HS-27A (cell line): Measurements from ENCODE around the gene CUL5.

ENCODE experiments used
- DNase-seq: peaks from one replicate; pipeline ENCODE4 v3.0.0-alpha.2; 2012; ENCODE audit warnings: low read depth, missing footprints

The CUL5 gene

DNA sequence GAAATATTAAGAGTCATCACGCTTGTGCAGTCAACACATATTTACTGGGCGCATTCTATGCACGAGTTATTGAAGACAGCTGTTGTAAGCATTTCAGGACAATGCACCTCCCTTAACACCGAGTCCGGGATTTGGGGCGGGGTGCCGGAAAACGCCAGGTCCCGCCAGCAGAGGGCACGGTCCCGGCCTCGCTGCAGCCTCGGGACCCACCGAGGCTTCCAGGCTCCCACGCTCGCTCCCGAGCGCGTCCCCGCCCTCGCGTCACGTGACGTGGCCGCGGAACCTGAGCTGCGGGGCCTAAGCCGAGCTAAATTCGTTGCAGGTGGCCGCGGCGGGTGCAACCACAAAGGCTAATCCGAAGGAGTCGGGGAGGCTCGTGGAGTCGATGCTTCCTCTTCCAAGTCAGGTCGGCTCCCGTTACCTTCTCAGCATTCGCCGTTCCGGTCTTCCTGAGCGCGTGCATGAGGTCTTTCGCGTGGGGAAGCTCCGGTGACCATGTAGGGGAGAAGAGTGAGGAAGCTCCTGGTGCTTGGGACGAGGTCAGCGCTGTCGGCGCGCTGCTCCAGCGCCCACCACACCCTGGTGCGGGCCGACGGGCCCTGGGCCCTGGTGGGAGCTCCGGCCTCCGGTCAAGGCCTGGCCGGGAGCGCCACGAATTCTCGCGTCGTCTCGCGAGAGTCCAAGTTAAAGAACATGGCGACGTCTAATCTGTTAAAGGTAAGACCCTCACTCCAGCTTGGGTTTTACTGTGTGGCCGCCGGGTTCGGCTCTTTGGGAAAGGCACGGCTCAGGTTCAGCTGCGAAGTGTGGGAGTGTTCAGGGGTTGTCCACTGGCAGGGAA is at the start of gene CUL5:
TSS of gene CUL5 (plus strand) at position 243 of the 841 bp plus-strand sequence. CDS start at position 694, 451 bp downstream.
- DNase-seq: peak; percentile 63

DNA sequence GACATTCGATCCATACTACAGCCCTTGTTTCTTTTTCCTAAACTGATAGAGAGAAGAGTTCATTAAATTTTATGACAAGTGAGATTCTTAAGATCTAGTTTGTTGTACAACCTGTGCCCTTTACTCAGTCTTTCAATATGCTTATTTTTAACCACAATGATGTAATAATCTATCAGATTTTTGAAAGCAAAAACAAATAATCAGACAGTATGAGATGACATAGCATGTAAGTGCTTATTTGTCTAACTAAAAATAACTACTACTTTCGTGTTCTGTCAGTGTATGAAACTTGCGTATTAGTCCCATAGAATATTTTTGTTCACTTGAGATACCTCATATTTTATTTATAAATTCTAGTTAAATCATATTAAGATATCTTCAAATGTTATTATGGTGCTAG is 47.2 kb upstream of the CUL5 start:
- no peak for DNase-seq

DNA sequence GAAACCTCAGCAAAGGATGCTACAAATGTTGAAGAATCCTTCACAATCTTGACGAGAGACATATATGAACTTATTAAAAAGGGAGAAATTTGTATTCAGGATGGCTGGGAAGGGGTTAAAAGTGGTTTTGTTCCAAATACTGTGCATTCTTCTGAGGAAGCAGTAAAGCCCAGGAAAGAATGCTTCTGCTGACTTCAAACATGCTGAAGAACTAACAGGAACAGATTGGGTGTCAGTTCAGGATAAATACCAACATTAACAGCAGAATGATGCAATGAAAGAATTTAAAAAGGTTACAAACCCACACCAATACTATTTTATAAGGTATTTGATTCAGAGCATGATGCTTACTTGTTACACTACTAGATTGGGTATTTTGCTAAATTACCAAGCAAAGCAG is 46.5 kb upstream of the CUL5 start:
- DNase-seq: no peak

DNA sequence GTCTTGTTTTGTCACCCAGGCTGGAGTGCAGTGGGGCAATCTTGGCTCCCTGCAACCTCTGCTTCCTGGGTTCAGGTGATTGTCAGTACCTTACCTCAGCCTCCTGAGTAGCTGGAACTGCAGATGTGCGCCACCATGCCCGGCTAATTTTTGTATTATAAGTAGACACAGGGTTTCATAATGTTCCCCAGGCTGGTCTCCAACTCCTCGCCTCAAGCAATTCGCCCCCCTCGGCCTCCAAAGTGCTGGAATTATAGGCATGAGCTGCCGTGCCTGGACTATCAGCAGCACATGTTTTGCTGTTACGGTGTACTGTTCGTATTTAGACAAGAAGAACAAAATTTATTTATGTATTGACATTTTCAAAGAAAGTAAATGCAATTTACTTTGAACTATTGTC is 45.6 kb upstream of the CUL5 start:
- DNase-seq: no peak

DNA sequence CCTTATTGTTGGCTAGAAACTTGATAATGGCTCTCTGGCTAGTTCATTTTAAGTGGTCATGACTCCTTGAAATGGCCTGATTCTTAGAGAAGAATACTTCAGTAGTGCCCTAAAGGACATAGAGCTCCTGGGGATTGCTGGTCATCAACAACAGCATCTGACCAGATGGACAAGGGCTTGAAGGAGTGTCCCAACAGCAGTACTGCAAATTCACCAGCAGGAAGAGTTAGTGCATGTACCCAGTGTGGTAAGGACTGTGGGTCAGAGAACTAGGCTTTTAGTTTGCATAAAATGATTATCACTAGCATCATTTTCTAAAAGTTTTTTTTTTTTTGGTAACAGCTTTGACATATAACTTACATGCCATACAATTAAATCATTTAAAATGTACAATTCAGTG is 39.5 kb upstream of the CUL5 start:
- DNase-seq: no peak

DNA sequence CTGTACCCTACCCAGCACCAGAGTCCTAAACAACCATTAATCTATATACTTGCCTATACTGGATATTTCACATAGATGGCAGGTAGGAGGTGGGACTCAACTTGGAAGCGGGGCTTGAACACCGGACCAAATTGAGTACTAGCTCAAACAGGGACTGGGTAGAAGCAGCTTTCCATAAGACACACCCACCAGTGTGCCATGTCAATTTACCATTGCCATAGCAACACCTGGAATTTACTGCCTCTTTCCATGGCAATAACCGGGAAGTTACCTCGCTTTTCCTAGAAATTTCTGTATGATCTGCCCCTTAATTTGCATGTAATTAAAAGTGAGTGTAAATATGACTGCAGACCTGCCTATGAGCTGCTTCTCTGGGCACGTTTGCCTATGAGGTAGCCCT is 38.6 kb upstream of the CUL5 start:
- DNase-seq: no peak

DNA sequence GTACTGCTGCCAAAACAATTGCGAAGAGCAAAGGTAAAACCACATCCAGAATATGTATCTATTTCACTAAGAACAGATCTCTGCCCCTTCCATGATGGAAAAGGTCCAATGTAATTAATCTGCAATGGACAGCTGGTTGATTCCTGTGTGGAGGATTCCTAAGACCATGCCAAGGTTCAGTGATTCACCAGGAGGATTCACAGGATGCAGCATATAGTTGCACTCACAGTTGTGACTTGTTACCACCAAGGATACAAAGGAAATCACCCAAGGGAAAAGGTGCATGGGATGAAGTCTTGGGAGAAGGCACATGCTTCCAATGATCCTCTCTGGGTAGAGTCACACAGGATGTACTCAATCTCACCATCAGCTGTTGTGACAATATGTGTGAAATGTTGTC is 35.1 kb upstream of the CUL5 start:
- DNase-seq: no peak

DNA sequence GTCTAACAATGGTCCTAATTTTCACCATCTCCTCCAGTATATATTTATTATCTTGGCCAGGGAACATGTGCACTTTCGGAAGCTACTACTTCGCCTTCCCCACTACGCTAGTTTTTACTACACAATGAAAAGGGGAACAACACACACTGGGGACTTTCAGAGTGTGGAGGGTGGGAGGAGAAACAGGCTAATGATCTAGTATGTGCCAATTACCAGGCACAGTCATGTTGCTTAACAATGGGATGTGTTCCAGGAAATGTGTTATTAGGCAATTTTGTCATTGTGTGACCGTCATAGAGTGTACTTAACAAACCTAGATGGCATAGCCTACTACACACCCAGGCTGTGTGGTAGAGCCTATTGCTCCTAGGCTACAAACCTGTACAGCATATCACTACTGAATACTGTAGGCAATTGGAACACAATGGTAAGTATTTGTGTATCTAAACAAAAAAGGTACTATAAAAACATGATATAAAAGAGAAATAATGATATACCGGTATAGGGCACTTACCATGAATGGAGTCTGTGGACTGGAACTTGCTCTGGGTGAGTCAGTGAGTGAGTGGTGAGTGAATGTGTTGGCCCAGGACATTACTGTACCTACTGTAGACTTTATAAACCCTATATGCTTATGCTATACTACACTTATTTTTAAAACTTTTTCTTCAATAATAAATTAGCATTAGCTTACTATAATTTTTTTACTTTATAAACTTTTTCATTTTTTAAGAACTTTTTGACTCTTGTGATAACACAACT is 20.1 kb upstream of the CUL5 start:
- DNase-seq: no peak

DNA sequence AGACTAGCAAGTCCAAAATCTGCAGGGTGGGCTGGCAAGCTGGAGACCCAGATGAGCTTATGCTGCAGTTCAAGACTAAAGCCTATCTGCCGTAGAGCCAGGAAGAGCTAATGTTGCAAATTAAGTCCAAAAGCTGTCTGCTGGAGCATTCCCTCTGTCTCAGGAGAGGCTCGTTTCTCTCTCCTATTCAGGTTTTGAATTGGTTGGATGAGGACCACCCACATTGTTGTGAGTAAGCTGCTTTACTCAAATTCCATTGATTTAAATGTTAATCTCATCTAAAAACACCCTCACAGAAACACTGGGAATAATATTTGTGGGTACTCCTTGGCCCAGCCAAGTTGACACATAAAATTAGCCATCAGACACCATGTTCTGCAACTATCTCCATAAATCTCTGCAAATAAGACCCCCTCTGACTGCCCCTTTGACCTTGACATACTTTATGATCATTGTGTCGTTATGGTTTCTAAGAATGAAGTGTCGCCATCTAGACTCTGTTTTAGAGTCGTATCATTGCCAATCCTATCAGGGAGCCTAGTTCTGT is 16.8 kb upstream of the CUL5 start:
- DNase-seq: no peak

DNA sequence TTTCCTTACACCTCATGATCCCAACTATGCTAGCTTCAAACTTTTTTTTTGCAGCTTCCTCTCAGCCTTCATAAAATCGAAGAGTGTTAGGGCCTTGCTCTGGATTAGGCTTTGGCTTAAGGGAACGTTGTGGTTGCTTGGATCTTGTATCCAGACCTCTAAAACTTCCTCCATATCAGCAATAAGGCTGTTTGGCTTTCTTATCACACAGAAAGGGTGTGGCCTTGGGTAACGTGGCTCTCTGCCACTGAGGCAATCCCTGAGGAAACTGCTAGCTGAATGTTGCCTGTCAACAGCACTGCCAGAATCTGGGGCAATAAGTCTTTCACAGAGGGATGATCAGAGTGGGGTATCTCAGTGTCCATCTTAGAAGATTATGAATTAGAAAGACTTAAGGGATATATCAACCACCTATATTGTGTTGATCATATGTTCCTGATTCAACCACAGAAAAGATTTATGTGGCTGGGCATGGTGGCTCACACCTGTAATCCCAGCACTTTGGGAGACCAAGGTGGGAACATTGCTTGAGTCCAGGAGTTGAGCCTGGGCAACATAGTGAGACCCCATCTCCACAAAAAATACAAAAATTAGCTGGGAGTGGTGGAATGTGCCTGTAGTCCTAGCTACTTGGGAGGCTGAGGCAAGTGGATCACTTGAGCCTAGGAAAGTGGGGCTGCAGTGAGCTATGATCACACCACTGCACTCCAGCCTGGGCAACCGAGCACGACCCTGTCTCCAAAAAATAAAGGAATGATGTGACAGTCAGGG is 12.5 kb upstream of the CUL5 start:
- DNase-seq: no peak

DNA sequence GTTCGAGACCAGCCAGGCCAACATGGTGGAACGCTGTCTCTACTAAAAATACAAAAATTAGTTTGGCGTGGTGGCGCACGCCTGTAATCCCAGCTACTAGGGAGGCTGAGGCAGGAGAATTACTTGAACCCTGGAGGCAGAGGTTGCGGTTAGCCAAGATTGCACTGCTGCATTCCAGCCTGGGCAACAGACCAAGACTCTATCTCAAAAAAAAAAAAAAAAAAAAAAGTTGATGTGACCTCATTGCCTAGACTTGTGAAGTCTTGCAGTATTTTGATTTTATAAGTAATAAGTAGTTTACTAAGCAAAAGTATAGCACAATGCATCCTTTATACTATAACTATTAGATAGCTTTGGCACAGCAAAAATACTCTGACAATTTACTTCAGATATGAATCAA is 9.9 kb upstream of the CUL5 start:
- no peak for DNase-seq

DNA sequence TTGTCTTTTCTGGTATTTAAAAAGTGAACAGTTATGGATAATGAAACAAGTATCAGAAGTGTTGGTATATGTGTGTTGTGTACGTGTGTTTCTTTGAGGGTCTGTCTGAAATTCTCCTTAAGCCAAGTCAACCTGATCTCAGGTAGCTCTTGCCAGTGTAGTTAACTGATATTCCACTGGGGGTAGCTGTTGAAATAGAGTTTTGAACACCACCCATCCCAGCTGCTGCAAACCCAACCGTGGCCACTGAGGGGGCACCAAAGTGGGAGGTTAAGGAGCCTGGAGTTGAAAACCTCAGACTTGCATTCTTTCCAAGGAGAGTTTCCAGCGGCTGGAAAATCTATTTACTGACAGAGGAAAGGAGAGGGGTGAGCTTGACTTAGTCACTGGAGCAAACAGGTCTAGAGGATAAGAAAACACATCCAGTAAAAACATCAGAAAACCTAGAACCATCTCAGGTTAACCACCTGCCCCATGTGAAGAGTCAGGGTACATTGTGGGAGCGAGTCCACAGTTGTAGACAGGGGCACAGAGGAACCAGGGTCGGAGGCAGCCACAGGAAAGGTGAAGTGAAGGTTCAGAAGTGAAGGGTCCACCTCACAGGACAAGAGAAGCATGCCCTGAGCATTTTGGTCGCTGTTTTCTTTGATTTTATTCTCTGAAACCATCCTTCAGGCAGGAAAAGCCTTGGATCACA is 8.8 kb upstream of the CUL5 start:
- no peak for DNase-seq

DNA sequence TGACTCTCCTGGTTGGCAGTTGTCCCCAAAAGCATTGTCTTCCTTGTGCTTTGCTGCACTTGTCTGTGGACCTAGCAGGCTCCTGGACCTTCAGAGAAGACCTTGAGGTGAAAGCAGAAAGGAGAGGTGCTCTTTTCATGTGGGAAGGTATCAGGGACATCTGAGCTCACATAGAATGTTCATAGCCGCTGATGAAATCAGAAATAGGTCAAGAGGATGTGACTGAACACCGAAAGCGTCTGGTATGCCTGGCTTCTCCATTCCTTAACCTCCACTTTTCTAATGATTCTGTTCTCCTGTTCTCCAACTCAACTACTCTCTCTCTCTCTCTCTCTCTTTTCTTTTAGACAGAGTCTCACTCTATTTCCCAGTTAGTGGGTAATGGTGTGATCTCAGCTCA is 6.2 kb upstream of the CUL5 start:
- DNase-seq: no peak

DNA sequence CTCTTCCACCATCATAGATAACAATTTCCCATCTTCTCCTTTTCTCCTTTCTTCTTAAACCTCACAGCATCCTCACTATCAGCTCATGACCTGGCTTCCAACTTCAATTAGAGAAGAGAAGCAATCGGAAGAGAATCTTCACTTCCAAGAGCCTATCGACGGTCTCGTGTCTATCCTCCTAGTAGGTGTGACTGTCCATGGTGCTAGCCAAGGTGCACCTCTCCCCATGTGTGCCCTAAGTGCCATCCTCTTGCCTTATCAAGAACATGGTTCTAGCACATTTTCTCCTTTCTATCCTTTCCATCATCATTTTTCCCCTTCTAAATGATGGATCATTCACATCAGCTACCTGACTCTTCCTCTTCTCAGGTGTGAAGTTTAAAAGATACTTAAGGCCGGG is 5.1 kb upstream of the CUL5 start:
- no peak for DNase-seq

DNA sequence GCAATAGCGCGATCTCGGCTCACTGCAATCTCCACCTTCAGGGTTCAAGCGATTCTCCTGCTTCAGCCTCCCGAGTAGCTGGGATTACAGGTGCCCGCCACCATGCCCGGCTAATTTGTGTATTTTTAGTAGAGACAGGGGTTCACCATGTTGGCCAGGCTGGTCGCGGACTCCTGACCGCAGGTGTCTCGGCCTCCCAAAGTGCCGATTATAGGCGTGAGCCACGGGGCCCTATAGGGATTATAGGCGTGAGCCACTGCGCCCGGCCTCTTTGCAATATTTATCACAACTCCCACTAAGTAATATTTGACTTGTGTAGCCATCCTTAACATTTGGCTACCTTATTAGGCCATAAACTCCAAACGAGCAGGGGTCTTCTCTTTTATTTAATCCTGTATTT is 879 bp upstream of the CUL5 start:
- DNase-seq: no peak

DNA sequence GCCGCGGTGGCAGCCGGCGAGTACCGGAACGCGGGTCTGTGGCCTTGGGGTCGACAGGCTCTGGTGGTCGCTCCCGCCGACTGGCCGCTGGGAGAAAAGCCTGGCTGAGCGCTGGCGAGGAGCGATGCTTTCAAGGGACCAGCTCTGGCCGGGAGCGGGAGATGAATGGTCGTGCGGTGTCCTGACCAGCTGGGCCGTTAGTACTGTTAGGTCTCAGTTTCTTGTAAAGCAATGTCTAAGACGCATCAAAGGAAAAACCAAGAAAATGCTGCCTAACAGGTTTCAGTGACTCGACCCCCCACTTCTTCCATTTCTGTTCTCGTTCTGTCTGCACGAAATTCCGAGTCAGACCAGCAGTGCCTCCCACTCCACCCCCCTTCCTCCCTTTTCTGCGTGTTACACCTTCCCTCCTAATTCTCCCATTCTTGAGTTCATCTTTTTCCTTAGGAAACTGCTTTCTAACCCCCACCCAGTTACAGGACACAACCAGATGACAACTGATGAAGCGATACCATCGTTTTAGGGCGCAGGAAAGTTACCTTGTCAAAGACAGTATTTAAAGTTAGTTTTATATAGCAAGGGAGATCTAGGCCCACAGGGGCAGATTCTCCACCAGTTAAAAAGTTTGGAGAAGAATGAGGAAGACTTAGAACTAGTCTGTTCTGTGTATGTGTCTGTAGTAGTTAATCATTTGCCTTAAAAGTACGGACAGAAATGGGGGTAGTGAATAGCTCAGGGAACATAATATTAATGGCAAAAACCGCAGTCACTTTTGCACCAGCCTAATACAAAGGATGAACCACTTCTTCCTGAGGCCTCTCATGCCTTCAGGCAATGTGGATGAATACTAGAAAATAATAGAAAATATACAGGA is 1.0 kb downstream of the CUL5 start:
- no peak for DNase-seq

DNA sequence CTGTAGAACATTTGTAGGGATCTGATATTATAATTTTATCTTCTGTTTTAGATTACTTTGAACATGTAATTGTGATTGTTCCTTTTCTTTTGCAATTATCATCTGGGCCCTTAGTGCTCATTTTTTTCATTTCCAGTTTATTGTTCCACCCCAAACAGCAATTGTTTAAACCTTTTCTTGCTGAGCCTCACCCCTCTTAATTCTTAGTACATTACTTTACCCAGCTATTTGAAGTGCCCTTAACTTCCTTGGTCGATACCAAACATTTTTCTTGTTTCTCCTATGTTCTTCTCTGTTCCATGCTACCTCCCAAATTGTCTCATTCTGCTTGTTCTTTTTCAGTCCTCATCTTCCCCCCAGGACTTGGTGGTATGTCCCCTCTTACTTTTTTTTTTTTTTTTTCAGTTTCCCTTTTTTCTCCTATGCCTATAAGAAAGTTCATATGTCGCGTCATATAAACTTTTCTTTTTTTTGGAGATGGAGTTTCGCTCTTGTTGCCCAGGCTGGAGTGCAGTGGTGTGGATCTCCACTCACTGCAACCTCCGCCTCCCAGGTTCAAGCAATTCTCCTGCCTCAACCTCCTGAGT is 3.5 kb downstream of the CUL5 start:
- no peak for DNase-seq

DNA sequence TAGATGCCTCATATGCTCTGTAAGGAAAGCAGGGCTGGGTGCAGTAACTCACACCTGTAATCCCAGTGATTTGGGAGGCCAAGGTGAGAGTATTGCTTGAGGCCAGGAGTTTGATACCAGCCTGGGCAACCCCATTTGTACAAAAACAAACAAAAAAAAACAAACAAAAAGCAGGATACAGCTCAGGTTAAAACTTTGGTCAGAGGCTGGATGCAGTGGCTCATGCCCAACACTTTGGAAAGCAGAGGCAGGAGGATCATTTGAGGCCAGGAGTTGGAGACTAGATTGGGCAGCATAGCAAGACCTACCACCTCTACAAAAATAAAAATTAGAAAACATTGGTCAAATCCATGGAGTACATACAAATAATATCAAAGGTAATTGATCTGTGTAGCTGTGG is 7.9 kb downstream of the CUL5 start:
- no peak for DNase-seq

DNA sequence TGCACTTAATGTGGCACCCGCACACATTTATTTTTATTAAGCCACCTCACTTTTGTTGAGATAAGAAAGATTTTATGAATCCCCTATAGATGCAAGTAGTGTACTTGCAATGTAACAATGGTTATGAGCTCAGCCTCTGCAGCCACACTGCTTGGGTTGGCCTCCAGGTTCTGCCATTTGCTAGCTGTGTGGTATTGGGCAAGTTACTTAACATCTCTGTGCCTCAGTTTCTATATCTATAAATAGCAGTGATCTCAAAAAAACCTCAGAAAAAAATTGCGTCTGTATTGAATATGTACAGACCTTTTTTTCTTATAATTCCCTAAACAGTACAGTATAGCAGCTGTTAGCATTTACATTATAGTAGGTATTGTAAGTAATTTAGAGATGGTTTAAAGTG is 10.0 kb downstream of the CUL5 start:
- no peak for DNase-seq

DNA sequence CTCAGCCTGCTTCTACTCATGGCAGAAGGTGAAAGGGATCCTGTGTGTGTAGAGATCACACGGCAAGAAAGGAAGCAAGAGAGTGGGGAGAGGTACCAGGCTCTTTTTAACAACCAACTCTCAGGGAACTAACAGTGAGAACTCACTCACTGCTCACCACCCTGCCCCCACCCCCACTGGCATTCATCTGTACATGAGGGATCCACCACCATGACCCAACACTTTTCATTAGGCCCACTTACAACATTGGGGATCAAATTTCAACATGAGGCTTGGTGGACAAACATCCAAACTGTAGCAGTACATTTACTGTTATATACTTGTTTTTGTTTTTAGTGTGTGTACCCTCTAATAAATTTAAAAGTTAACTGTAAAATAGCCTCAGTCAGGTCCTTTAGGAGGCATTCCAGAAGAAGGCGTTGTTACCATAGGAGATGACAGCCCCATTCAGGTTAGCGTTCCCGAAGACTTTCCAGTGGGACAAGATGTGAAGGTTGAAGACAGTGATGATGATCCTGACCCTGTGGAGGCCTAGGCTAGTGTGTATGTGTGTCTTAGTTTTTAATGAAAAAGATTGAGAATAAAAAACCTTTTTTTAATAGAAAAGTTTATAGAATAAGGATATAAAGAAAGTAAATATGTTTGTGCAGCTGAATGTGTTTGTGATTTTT is 11.3 kb downstream of the CUL5 start:
- DNase-seq: no peak
